MM.1S (cell line): ENCODE data around the gene SCLY.

ENCODE experiments used
- EZH2 ChIP-seq: fragments of 300-600 bp; sonication (generic); optimal IDR thresholded peaks from 2 replicates; pipeline ENCODE3; 2017; ENCODE audit warnings: low read depth, mild to moderate bottlenecking, antibody characterized with exemption, low read length, mixed read lengths
- TF ChIP-seq, protein P1 (sequence below): fragments of 300-600 bp; sonication (generic); IDR thresholded peaks from 2 replicates; pipeline ENCODE4 v1.5.1; 2016; ENCODE audit warnings: antibody characterized with exemption, low read length, mixed read lengths

DNA sequence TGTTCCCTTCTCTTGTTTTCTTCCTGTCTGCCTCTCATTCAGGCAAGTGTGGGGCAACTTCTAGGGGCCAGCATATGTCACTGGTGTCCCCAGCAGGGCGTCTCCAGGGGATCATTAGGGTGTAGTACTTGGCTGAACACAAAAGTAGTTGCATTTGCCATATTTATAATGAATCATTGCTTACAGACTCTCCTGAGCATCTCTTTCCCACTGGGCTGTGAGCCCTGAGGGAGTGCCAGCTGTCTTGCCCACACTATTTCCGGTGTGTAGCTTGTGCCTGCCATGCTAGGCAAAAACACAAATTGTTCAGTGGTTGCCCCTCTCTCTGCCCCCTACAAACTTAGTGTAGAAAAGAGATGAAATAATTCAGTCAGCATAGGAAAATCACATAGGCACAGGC lies 40.8 kb upstream of the SCLY start:
- TF ChIP-seq, protein P1, sequence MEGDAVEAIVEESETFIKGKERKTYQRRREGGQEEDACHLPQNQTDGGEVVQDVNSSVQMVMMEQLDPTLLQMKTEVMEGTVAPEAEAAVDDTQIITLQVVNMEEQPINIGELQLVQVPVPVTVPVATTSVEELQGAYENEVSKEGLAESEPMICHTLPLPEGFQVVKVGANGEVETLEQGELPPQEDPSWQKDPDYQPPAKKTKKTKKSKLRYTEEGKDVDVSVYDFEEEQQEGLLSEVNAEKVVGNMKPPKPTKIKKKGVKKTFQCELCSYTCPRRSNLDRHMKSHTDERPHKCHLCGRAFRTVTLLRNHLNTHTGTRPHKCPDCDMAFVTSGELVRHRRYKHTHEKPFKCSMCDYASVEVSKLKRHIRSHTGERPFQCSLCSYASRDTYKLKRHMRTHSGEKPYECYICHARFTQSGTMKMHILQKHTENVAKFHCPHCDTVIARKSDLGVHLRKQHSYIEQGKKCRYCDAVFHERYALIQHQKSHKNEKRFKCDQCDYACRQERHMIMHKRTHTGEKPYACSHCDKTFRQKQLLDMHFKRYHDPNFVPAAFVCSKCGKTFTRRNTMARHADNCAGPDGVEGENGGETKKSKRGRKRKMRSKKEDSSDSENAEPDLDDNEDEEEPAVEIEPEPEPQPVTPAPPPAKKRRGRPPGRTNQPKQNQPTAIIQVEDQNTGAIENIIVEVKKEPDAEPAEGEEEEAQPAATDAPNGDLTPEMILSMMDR = no peak
- TF ChIP-seq EZH2 = no peak
